SK-N-SH (cell line): ENCODE results near the gene CRB3. TPM values are rescaled to one million over a fixed set of nuclear protein-coding genes. Genes with fewer than 3 reads are reported as not detected.

Experiments
- CTCF ChIA-PET: fragments of 300-600, 350-600 bp; formaldehyde crosslinking; extraction: SDS; loops from one replicate; lab custom pipeline; 2021; lab: Yijun Ruan, JAX
- POLR2A ChIA-PET: fragments of 350-600 bp; sonication (Branson Sonifier 250); formaldehyde crosslinking; extraction: SDS; loops from one replicate; lab custom pipeline; 2020; ENCODE audit warnings: antibody characterized with exemption, inconsistent platforms; lab: Yijun Ruan, JAX
- DNase-seq: peaks from one replicate; pipeline ENCODE4 v3.0.0; 2012
- H2AFZ ChIP-seq: fragments of 200-600 bp; sonication (generic); 2 replicates; pipeline ENCODE4 v1.8.1; 2016; ENCODE audit warnings: antibody characterized with exemption, mild to moderate bottlenecking, low read depth
- H3F3A ChIP-seq: fragments of 200-600 bp; sonication (generic); replicated peaks from 2 replicates; pipeline ENCODE3; 2016; ENCODE audit warnings: antibody characterized with exemption, mild to moderate bottlenecking; ENCODE audit not compliant: insufficient read depth
- H3K27ac ChIP-seq, 2 experiments: fragments of 200-500 bp in 1 of 2; fragments of 200-600 bp in 1 of 2; sonication (Bioruptor generic) in 1 of 2; sonication (generic), shearing (Covaris generic) in 1 of 2; 2 replicates each; pipeline versions ENCODE4 v1.5.1 to v1.6.1; 2014 to 2016; ENCODE audit warnings: low read depth in 2 of 2, inconsistent platforms in 1 of 2, low read length in 1 of 2, mild to moderate bottlenecking in 1 of 2, mixed read lengths in 1 of 2
- H3K27me3 ChIP-seq: fragments of 200-600 bp; sonication (generic), shearing (Covaris generic); 2 replicates; pipeline ENCODE4 v1.6.1; 2016; ENCODE audit warnings: mixed run types; ENCODE audit not compliant: insufficient read depth
- H3K36me3 ChIP-seq, 2 experiments: fragments of 200-500 bp in 1 of 2; fragments of 200-600 bp in 1 of 2; sonication (Bioruptor generic) in 1 of 2; sonication (generic) in 1 of 2; replicated peaks in 1 of 2; 2 replicates each; pipeline versions ENCODE3 to v1.5.1; 2014 to 2016; ENCODE audit warnings: low read length in 1 of 2, mild to moderate bottlenecking in 1 of 2; ENCODE audit not compliant: insufficient read depth in 2 of 2, control insufficient read depth in 1 of 2
- H3K4me1 ChIP-seq, 2 experiments: fragments of 200-500 bp in 1 of 2; fragments of 200-600 bp in 1 of 2; sonication (Bioruptor generic) in 1 of 2; sonication (generic), shearing (Covaris generic) in 1 of 2; 2 replicates each; pipeline versions ENCODE4 v1.5.1 to v1.6.1; 2014 to 2016; ENCODE audit warnings: low read depth in 1 of 2, low read length in 1 of 2, mixed run types in 1 of 2; ENCODE audit not compliant: insufficient read depth in 2 of 2, control insufficient read depth in 1 of 2
- H3K4me2 ChIP-seq: fragments of 200-600 bp; sonication (generic), shearing (Covaris generic); 2 replicates; pipeline ENCODE4 v1.6.1; 2017; ENCODE audit warnings: mixed run types
- H3K4me3 ChIP-seq, 2 experiments: fragments of 200-500 bp in 1 of 2; fragments of 200-600 bp in 1 of 2; sonication (Bioruptor generic) in 1 of 2; sonication (generic), shearing (Covaris generic) in 1 of 2; 2 replicates each; pipeline versions ENCODE4 v1.5.1 to v1.8.1; 2014 to 2016; ENCODE audit warnings: low read depth in 2 of 2, inconsistent platforms in 1 of 2, low read length in 1 of 2, mild to moderate bottlenecking in 1 of 2, mixed read lengths in 1 of 2, moderate library complexity in 1 of 2
- H3K79me2 ChIP-seq: fragments of 200-600 bp; sonication (generic); 2 replicates; pipeline ENCODE4 v1.8.1; 2017; ENCODE audit warnings: mild to moderate bottlenecking; ENCODE audit not compliant: insufficient read depth
- H3K9ac ChIP-seq: fragments of 200-600 bp; sonication (generic); 2 replicates; pipeline ENCODE4 v1.6.1; 2017; ENCODE audit warnings: mixed run types
- H3K9me2 ChIP-seq: fragments of 200-600 bp; sonication (generic); 2 replicates; pipeline ENCODE4 v1.6.1; 2017; ENCODE audit warnings: mixed run types
- H3K9me3 ChIP-seq: fragments of 200-600 bp; sonication (generic); 2 replicates; pipeline ENCODE4 v1.6.1; 2017; ENCODE audit warnings: mixed run types, mild to moderate bottlenecking, moderate library complexity
- H4K20me1 ChIP-seq: fragments of 200-600 bp; sonication (generic); 2 replicates; pipeline ENCODE4 v1.6.1; 2017; ENCODE audit warnings: mild to moderate bottlenecking, mixed run types; ENCODE audit not compliant: insufficient read depth
- EZH2phosphoT487 ChIP-seq: fragments of 200-600 bp; sonication (generic); IDR thresholded peaks from 2 replicates; pipeline ENCODE4 v1.6.1; 2017; ENCODE audit warnings: low read depth, mixed run types, mild to moderate bottlenecking, antibody characterized with exemption, moderate library complexity, borderline replicate concordance
- JUND ChIP-seq: IDR thresholded peaks from 2 replicates; pipeline ENCODE4 v1.4.0; 2012
- NRF1 ChIP-seq: IDR thresholded peaks from 2 replicates; pipeline ENCODE4 v1.6.1; 2012; ENCODE audit warnings: low read depth, mild to moderate bottlenecking, low read length
- RAD21 ChIP-seq: IDR thresholded peaks from 2 replicates; pipeline ENCODE4 v1.6.1; 2012; ENCODE audit warnings: mild to moderate bottlenecking, low read length
- RFX5 ChIP-seq: IDR thresholded peaks from 2 replicates; pipeline ENCODE4 v1.6.1; 2012; ENCODE audit warnings: mild to moderate bottlenecking, improper control_type of control experiment, low read length
- SIN3A ChIP-seq: IDR thresholded peaks from 2 replicates; pipeline ENCODE4 v1.6.1; 2012; ENCODE audit warnings: low read depth, mild to moderate bottlenecking, low read length, moderate library complexity, borderline replicate concordance
- TAF1 ChIP-seq: IDR thresholded peaks from 2 replicates; pipeline ENCODE4 v1.6.1; 2012; ENCODE audit warnings: low read depth, mild to moderate bottlenecking, low read length, moderate library complexity, borderline replicate concordance
- TCF12 ChIP-seq: IDR thresholded peaks from 2 replicates; pipeline ENCODE4 v1.4.0; 2012
- TEAD4 ChIP-seq: IDR thresholded peaks from 2 replicates; pipeline ENCODE4 v1.4.0; 2012; ENCODE audit warnings: mild to moderate bottlenecking, borderline replicate concordance; ENCODE audit not compliant: insufficient read depth
- YY1 ChIP-seq: IDR thresholded peaks from 2 replicates; pipeline ENCODE4 v1.4.0; 2012; ENCODE audit warnings: low read depth, mild to moderate bottlenecking
- WGBS: methylation state at CpG from one replicate; pipeline ENCODE4 v1.1.6; 2017; ENCODE audit warnings: low lambda C conversion rate; 5-methylcytosine and 5-hydroxymethylcytosine counted together
- polyA plus RNA-seq, 3 experiments: library from polyadenylated mRNA; depleted of rRNA; stranded (reverse); fragments of >200 nt; gene quantifications; 2 replicates each; pipeline ENCODE4 v1.2.3, GENCODE V29; 2012
- TF ChIP-seq, protein P1 (sequence below): IDR thresholded peaks from 2 replicates; pipeline ENCODE4 v1.4.0; 2012; ENCODE audit warnings: low read depth, borderline replicate concordance
- TF ChIP-seq, protein P2 (sequence below): IDR thresholded peaks from 2 replicates; pipeline ENCODE4 v1.4.0; 2012; ENCODE audit warnings: low read depth
- TF ChIP-seq, protein P3 (sequence below): fragments of 150-350 bp; IDR thresholded peaks from 2 replicates; pipeline ENCODE4 v1.6.1; 2016; ENCODE audit warnings: mild to moderate bottlenecking, low read depth, low read length
- TF ChIP-seq, protein P4 (sequence below): IDR thresholded peaks from 2 replicates; pipeline ENCODE4 v1.4.0; 2012; ENCODE audit warnings: low read depth, borderline replicate concordance

Gene CRB3
- polyA plus RNA-seq, 1 of the 3 experiments (the other 2 are of a cell fraction) = not detected

DNA sequence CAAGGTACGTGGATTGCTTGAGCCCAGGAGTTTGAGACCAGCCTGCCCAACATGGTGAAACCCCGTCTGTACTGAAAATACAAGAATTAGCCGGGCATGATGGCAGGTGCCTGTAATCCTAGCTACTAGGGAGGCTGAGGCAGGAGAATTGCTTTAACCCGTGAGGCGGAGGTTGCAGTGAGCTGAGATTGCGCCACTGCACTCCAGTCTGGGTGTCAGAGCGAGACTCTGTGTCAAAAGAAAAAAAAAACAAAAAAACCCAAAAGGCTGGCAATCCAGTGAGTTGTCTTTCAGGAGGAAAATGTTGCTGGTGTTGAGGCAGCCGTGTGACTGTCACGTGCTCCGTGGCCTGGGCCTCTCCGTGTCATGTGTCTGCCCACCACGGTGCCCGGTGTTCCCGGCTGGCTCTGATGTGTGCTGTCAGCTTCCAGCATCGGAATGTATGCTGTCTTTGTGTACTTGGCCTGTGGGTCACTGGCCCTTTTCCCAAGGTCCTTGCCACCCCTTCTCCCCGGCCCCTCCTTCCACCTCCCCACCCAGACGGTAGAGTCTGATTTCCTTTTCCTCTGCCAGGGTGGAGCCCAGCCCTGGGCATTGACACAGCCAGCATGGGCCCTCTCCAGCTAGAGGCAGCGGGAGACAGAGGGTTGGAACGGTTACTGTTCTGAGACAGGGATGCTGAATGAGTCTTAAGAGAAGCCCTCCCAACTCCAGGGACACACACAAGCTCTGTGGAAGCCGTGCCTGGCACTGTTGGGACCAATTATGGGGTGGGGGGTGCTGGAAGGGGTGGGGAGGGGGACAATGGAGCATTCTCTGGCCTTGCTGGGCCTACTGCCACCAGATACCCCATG, 45.3 kb downstream of the CRB3 start:
- ChIA-PET POLR2A (no interaction called here), CTCF (no interaction called here)
- Histone ChIP-seq H3K4me3 (no peak overlapping the region), H3K9me3 (no peaks in the 10 kb centered on the region), H3K36me3 (no peaks in the 10 kb centered on the region), H3K4me1 (no peaks in the 10 kb centered on the region), H3K27ac (no peak overlapping the region), H2AFZ (no peak overlapping the region), H3K27me3 (no peaks in the 10 kb centered on the region), H3F3A (no peaks in the 10 kb centered on the region), H3K4me2 (no peak overlapping the region), H3K79me2 (no peaks in the 10 kb centered on the region), H3K9ac (no peak overlapping the region), H3K9me2 (no peaks in the 10 kb centered on the region), H4K20me1 (no peaks in the 10 kb centered on the region)
- 80% methylated on average over 17 of the region's 20 CpGs for WGBS
- no peak for DNase-seq
- TF ChIP-seq RAD21 = no peak
- TF ChIP-seq JUND = no peak
- TF ChIP-seq YY1 = no peak
- TF ChIP-seq TAF1 = no peak
- TF ChIP-seq, protein P1, sequence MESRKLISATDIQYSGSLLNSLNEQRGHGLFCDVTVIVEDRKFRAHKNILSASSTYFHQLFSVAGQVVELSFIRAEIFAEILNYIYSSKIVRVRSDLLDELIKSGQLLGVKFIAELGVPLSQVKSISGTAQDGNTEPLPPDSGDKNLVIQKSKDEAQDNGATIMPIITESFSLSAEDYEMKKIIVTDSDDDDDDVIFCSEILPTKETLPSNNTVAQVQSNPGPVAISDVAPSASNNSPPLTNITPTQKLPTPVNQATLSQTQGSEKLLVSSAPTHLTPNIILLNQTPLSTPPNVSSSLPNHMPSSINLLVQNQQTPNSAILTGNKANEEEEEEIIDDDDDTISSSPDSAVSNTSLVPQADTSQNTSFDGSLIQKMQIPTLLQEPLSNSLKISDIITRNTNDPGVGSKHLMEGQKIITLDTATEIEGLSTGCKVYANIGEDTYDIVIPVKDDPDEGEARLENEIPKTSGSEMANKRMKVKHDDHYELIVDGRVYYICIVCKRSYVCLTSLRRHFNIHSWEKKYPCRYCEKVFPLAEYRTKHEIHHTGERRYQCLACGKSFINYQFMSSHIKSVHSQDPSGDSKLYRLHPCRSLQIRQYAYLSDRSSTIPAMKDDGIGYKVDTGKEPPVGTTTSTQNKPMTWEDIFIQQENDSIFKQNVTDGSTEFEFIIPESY = no peak
- TF ChIP-seq RFX5 = no peak
- TF ChIP-seq TEAD4 = no peak
- TF ChIP-seq NRF1 = no peak
- TF ChIP-seq, protein P2, sequence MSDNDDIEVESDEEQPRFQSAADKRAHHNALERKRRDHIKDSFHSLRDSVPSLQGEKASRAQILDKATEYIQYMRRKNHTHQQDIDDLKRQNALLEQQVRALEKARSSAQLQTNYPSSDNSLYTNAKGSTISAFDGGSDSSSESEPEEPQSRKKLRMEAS = no peak
- TF ChIP-seq SIN3A = no peak
- TF ChIP-seq, protein P3, sequence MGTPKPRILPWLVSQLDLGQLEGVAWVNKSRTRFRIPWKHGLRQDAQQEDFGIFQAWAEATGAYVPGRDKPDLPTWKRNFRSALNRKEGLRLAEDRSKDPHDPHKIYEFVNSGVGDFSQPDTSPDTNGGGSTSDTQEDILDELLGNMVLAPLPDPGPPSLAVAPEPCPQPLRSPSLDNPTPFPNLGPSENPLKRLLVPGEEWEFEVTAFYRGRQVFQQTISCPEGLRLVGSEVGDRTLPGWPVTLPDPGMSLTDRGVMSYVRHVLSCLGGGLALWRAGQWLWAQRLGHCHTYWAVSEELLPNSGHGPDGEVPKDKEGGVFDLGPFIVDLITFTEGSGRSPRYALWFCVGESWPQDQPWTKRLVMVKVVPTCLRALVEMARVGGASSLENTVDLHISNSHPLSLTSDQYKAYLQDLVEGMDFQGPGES = no peak
- TF ChIP-seq TCF12 = no peak
- TF ChIP-seq EZH2phosphoT487 = no peak
- TF ChIP-seq, protein P4, sequence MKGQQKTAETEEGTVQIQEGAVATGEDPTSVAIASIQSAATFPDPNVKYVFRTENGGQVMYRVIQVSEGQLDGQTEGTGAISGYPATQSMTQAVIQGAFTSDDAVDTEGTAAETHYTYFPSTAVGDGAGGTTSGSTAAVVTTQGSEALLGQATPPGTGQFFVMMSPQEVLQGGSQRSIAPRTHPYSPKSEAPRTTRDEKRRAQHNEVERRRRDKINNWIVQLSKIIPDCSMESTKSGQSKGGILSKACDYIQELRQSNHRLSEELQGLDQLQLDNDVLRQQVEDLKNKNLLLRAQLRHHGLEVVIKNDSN = no peak
